Thyroid gland (tissue), 4 donors: ENCODE data around the gene ATP6V1G3.

Experiments used
- CTCF ChIP-seq, 6 experiments: fragments of 200-600 bp in 3 of 6; fragments of 450-650 bp in 3 of 6; sonication (generic) in 3 of 6; IDR thresholded peaks; one replicate each; pipeline ENCODE4 v1.5.1; 2016 to 2019; ENCODE audit warnings: antibody characterized with exemption in 6 of 6, mild to moderate bottlenecking in 2 of 6, inconsistent platforms in 1 of 6, moderate library complexity in 1 of 6
- POLR2A ChIP-seq, 2 donors: fragments of 450-650 bp; IDR thresholded peaks; one replicate each; pipeline ENCODE4 v1.6.1; 2017; ENCODE audit warnings: antibody characterized with exemption in 2 of 2, mild to moderate bottlenecking in 2 of 2, moderate library complexity in 1 of 2

GRCh38 chr1:198500096-198500495, 40.4 kb downstream of the ATP6V1G3 start:
- no peak for TF ChIP-seq POLR2A (IDR thresholded peaks at IDR 0.05)
- no peak for TF ChIP-seq CTCF (IDR thresholded peaks at IDR 0.05)
